ENCODE data around the gene APOH. TPM values are rescaled to one million over a fixed set of nuclear protein-coding genes. Genes with fewer than 3 reads are reported as not detected.

Gene APOH
- total RNA-seq, 4 donors from 2014 or later, result 0.55 TPM; not detected in 3

GRCh38 chr17:66175892-66176291 is 53.3 kb downstream of the APOH start:
- Histone ChIP-seq H3K9me3 (no peaks in the 10 kb centered on the region), H3K27me3 (no peaks in the 10 kb centered on the region), H3K4me1 (no peaks in the 10 kb centered on the region), H3K27ac (no peak overlapping the region), H3K36me3 (peaks cover 0 to under 1% (median 0%) of the 10 kb centered on the region in 4 donors), H3K4me3 (no peak overlapping the region)
- TF ChIP-seq CTCF (IDR thresholded peaks at IDR 0.05) (no peak), EP300 (IDR thresholded peaks at IDR 0.05; ENCODE audit: low read depth) (no peak), POLR2AphosphoS5 (IDR thresholded peaks at IDR 0.05) (no peak), POLR2A (IDR thresholded peaks at IDR 0.05) (no peak)
- intact Hi-C loops (cut with DNase I; ENCODE audit: low total_unique reads), result no loop called here
- in situ Hi-C loops (cut with MboI; ENCODE audit: low pct_ligation_motif_present in 1 of 4, low pct_unique_long_range_greater_than_20kb in 1 of 4, low sequenced_read_pairs in 3 of 4), result no loop called here
- DNase-seq, result no peak
- WGBS, 2 donors (ENCODE audit: low coverage in 1 of 2), result 33 to 37% methylated on average over 1 of the region's 1 CpG

GRCh38 chr17:66172691-66173223 is 56.5 kb downstream of the APOH start:
- no peak overlapping the region for H3K27ac ChIP-seq
- 62 to 73% methylated on average over 2 of the region's 2 CpGs for WGBS, 2 donors (ENCODE audit: low coverage in 1 of 2)
- in situ Hi-C loops (cut with MboI; ENCODE audit: low pct_ligation_motif_present in 1 of 4, low pct_unique_long_range_greater_than_20kb in 1 of 4, low sequenced_read_pairs in 3 of 4) (loop anchor here in 3 of 4 donors (25.0 kb wide), 2 partner anchors 610 to 885 kb away; partner anchors contain the start of gene AXIN2 (in 2 of the 3)), intact Hi-C loops (cut with DNase I; ENCODE audit: low total_unique reads) (no loop called here)
- no peaks in the 10 kb centered on the region for H3K36me3 ChIP-seq
- H3K27me3 ChIP-seq, result no peaks in the 10 kb centered on the region
- no peak overlapping the region for H3K4me3 ChIP-seq
- DNase-seq, result no peak
- no peaks in the 10 kb centered on the region for H3K9me3 ChIP-seq
- H3K4me1 ChIP-seq, result no peaks in the 10 kb centered on the region
- TF ChIP-seq CTCF (IDR thresholded peaks at IDR 0.05) (no peak), POLR2AphosphoS5 (IDR thresholded peaks at IDR 0.05) (no peak), EP300 (IDR thresholded peaks at IDR 0.05; ENCODE audit: low read depth) (no peak), POLR2A (IDR thresholded peaks at IDR 0.05) (no peak)

GRCh38 chr17:66172144-66172543 is 57.1 kb downstream of the APOH start:
- H3K9me3 ChIP-seq, result no peaks in the 10 kb centered on the region
- intact Hi-C loops (cut with DNase I; ENCODE audit: low total_unique reads) (no loop called here), in situ Hi-C loops (cut with MboI; ENCODE audit: low pct_ligation_motif_present in 1 of 4, low pct_unique_long_range_greater_than_20kb in 1 of 4, low sequenced_read_pairs in 3 of 4) (loop anchor here in 3 of 4 donors (25.0 kb wide), 2 partner anchors 610 to 885 kb away; partner anchors contain the start of gene AXIN2 (in 2 of the 3))
- H3K4me3 ChIP-seq, result no peak overlapping the region
- H3K27me3 ChIP-seq, result no peaks in the 10 kb centered on the region
- H3K36me3 ChIP-seq, result no peaks in the 10 kb centered on the region
- TF ChIP-seq CTCF (IDR thresholded peaks at IDR 0.05) (no peak), POLR2AphosphoS5 (IDR thresholded peaks at IDR 0.05) (no peak), POLR2A (IDR thresholded peaks at IDR 0.05) (no peak)
- no peaks in the 10 kb centered on the region for H3K4me1 ChIP-seq
- no peak for DNase-seq
- no peak overlapping the region for H3K27ac ChIP-seq
- WGBS, 2 donors (ENCODE audit: low coverage in 1 of 2), result 69 to 78% methylated on average over 3 to 5 of the region's 5 CpGs

GRCh38 chr17:66171692-66172091 is 57.5 kb downstream of the APOH start:
- Histone ChIP-seq H3K27me3 (no peaks in the 10 kb centered on the region), H3K9me3 (no peaks in the 10 kb centered on the region), H3K36me3 (no peaks in the 10 kb centered on the region), H3K4me3 (no peak overlapping the region), H3K4me1 (no peaks in the 10 kb centered on the region), H3K27ac (no peak overlapping the region)
- in situ Hi-C loops (cut with MboI; ENCODE audit: low pct_ligation_motif_present in 1 of 4, low pct_unique_long_range_greater_than_20kb in 1 of 4, low sequenced_read_pairs in 3 of 4) (loop anchor here in 3 of 4 donors (25.0 kb wide), 2 partner anchors 609 to 884 kb away; partner anchors contain the start of gene AXIN2 (in 2 of the 3)), intact Hi-C loops (cut with DNase I; ENCODE audit: low total_unique reads) (no loop called here)
- 72 to 74% methylated on average over 3 of the region's 3 CpGs for WGBS, 2 donors (ENCODE audit: low coverage in 1 of 2)
- no peak for TF ChIP-seq CTCF (IDR thresholded peaks at IDR 0.05)
- TF ChIP-seq EP300 (IDR thresholded peaks at IDR 0.05; ENCODE audit: low read depth), result no peak
- no peak for TF ChIP-seq POLR2A (IDR thresholded peaks at IDR 0.05)
- TF ChIP-seq POLR2AphosphoS5 (IDR thresholded peaks at IDR 0.05), result no peak
- DNase-seq, result no peak
